ENCODE data around the gene CSKMT. TPM values are rescaled to one million over a fixed set of nuclear protein-coding genes. Genes with fewer than 3 reads are reported as not detected.
"Not testable (repeated sequence)": the region's sequence is repeated elsewhere in the genome, so short reads cannot be mapped to it uniquely, and the experiment has no call there.

Gene CSKMT
- total RNA-seq, 1 experiment from 2014 or later: 63.5 TPM

DNA sequence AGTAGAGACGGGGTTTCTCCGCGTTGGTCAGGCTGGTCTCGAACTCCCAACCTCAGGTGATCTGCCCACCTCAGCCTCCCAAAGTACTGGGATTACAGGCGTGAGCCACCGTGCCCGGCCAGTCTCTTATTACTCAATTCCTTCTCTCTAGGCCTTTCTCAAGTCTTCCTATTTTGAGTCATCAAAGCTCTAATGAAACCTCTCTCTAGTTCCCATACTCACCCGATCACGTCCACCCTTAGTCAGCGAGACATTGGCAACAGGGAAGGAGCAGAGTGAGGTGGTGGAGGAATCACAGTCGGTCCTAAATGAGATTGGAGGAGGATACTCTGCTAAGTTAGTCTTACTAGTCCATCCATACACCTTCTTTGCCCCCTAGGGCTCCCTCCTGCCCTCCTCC lies 37.1 kb downstream of the CSKMT start:
- RAD21 ChIA-PET (ENCODE audit: low non-redundant PET in 1 of 2, low total read pairs in 2 of 2, uncharacterized antibody in 2 of 2, unreplicated experiment in 2 of 2): no interaction called here
- Histone ChIP-seq H3K27me3 (ENCODE audit: insufficient read depth, low read length) (no peaks in the 10 kb centered on the region), H3K9me2 (ENCODE audit: insufficient read depth) (no peaks in the 10 kb centered on the region), H3K79me2 (ENCODE audit: insufficient read depth, low read length) (peaks cover 12% of the 10 kb centered on the region), H3K9ac (ENCODE audit: low read length) (no peak overlapping the region), H4K20me1 (ENCODE audit: insufficient read depth) (no peaks in the 10 kb centered on the region), H2AFZ (ENCODE audit: low read depth, low read length, poor library complexity, severe bottlenecking) (no peak overlapping the region), H3K36me3 (ENCODE audit: control insufficient read depth in 1 of 2, insufficient read depth in 2 of 2, low read length in 2 of 2) (peaks cover 10 to 22% of the 10 kb centered on the region in 2 experiments; a peak in 3 of 4 replicates), H3K27ac (ENCODE audit: low read depth, low read length) (no peak overlapping the region), H3K4me3 (replicated peaks in 1 of 2; ENCODE audit: low read depth in 1 of 2, low read length in 2 of 2) (no peak overlapping the region), H3K9me3 (ENCODE audit: control insufficient read depth in 1 of 2, insufficient read depth in 1 of 2, low read depth in 1 of 2, low read length in 2 of 2) (no peaks in the 10 kb centered on the region), H3K4me2 (ENCODE audit: low read length) (no peak overlapping the region), H3K4me1 (ENCODE audit: control insufficient read depth in 1 of 2, insufficient read depth in 2 of 2, low read length in 2 of 2) (peaks cover 5 to 20% of the 10 kb centered on the region in 2 experiments)
- no peak for DNase-seq (ENCODE audit: low read depth, low spot score)
- TF ChIP-seq EZH2 (IDR thresholded peaks at IDR 0.05) (no peak), CBX3 (IDR thresholded peaks at IDR 0.05; ENCODE audit: low read depth) (no peak), JUND (IDR thresholded peaks at IDR 0.05) (no peak), CEBPB (IDR thresholded peaks at IDR 0.05; ENCODE audit: low read depth) (no peak), SRF (IDR thresholded peaks at IDR 0.05; ENCODE audit: low read depth) (no peak), SIN3A (IDR thresholded peaks at IDR 0.05; ENCODE audit: low read depth) (no peak), ZFX (IDR thresholded peaks at IDR 0.05) (no peak), ZNF274 (IDR thresholded peaks at IDR 0.05; ENCODE audit: low read depth, low read length) (no peak)
- TF ChIP-seq, protein P1, sequence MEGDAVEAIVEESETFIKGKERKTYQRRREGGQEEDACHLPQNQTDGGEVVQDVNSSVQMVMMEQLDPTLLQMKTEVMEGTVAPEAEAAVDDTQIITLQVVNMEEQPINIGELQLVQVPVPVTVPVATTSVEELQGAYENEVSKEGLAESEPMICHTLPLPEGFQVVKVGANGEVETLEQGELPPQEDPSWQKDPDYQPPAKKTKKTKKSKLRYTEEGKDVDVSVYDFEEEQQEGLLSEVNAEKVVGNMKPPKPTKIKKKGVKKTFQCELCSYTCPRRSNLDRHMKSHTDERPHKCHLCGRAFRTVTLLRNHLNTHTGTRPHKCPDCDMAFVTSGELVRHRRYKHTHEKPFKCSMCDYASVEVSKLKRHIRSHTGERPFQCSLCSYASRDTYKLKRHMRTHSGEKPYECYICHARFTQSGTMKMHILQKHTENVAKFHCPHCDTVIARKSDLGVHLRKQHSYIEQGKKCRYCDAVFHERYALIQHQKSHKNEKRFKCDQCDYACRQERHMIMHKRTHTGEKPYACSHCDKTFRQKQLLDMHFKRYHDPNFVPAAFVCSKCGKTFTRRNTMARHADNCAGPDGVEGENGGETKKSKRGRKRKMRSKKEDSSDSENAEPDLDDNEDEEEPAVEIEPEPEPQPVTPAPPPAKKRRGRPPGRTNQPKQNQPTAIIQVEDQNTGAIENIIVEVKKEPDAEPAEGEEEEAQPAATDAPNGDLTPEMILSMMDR (IDR thresholded peaks at IDR 0.05 in 2 of 3, conservative IDR thresholded peaks at IDR 0.05 in 1 of 3; ENCODE audit: borderline replicate concordance in 1 of 3, insufficient read depth in 1 of 3, low read depth in 2 of 3, low read length in 2 of 3): no peak
- intact Hi-C loops (cut with micrococcal nuclease): no loop called here
- no peak for ATAC-seq
- BruUV-seq (replicated peaks): no TSS peak
- CTCF ChIA-PET: interaction anchor here (1.1 kb wide), 1 partner anchor 8 kb away, joined by 4 read pairs; no protein-coding TSS in a partner anchor
- POLR2A ChIA-PET: no interaction called here

DNA sequence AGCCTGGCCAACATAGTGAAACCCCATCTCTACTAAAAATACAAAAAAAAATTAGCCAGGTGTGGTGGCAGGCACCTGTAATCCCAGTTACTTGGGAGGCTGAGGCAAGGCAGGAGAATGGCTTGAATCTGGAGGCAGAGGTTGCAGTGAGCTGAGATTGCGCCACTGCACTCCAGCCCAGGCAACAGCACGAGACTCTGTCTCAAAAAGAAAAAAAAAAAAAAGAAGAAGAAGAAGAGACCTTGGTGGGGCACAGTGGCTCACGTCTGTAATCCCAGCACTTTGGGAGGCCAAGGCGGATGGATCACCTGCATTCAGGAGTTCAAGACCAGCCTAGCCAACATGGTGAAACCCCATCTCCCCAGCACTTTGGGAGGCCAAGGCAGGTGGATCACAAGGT lies 38.8 kb downstream of the CSKMT start:
- H3K36me3 ChIP-seq (ENCODE audit: control insufficient read depth in 1 of 2, insufficient read depth in 2 of 2, low read length in 2 of 2): peaks cover 10 to 22% of the 10 kb centered on the region in 2 experiments; a peak in 3 of 4 replicates
- H3K27me3 ChIP-seq (ENCODE audit: insufficient read depth, low read length); H3K9ac ChIP-seq (ENCODE audit: low read length); H3K4me2 ChIP-seq (ENCODE audit: low read length); RAD21 ChIA-PET (ENCODE audit: low non-redundant PET in 1 of 2, low total read pairs in 2 of 2, uncharacterized antibody in 2 of 2, unreplicated experiment in 2 of 2); H3K27ac ChIP-seq (ENCODE audit: low read depth, low read length); H3K4me3 ChIP-seq (replicated peaks in 1 of 2; ENCODE audit: low read depth in 1 of 2, low read length in 2 of 2); H3K9me3 ChIP-seq (ENCODE audit: control insufficient read depth in 1 of 2, insufficient read depth in 1 of 2, low read depth in 1 of 2, low read length in 2 of 2); POLR2A ChIA-PET; H2AFZ ChIP-seq (ENCODE audit: low read depth, low read length, poor library complexity, severe bottlenecking); intact Hi-C loops (cut with micrococcal nuclease); BruUV-seq (replicated peaks); H3K9me2 ChIP-seq (ENCODE audit: insufficient read depth); H4K20me1 ChIP-seq (ENCODE audit: insufficient read depth); DNase-seq (ENCODE audit: low read depth, low spot score); ATAC-seq: not testable (repeated sequence)
- CTCF ChIA-PET: interaction anchor here (1.3 kb wide), 1 partner anchor 9 kb away, joined by 3 read pairs; no protein-coding TSS in a partner anchor
- peaks cover 12% of the 10 kb centered on the region for H3K79me2 ChIP-seq (ENCODE audit: insufficient read depth, low read length)
- peaks cover 5 to 20% of the 10 kb centered on the region in 2 experiments for H3K4me1 ChIP-seq (ENCODE audit: control insufficient read depth in 1 of 2, insufficient read depth in 2 of 2, low read length in 2 of 2)

All from HCT116 (cell line).